SK-N-SH treated with all-trans-retinoic acid at 6 μM for 48 hours (cell line): ENCODE results near the gene PSAPL1.

Source experiments
- ATAC-seq: fragments of 200-7000 bp; cut with Tn5 transposase; 3 replicates; pipeline ENCODE4 v1.9.1; 2020; ENCODE audit warnings: mild to moderate bottlenecking, moderate library complexity
- ARNTL ChIP-seq: fragments of 450-650 bp; formaldehyde crosslinking; IDR thresholded peaks from 2 replicates; pipeline ENCODE4 v1.5.0; 2020; ENCODE audit warnings: low read depth, mild to moderate bottlenecking, moderate library complexity, borderline replicate concordance
- BACH2 ChIP-seq: fragments of 250-450 bp; sonication (Bioruptor Pico); IDR thresholded peaks from 2 replicates; pipeline ENCODE4 v1.9.0; 2021; ENCODE audit warnings: mild to moderate bottlenecking, borderline replicate concordance
- CSDC2 ChIP-seq: fragments of 250-450 bp; sonication (Bioruptor Pico); IDR thresholded peaks from 2 replicates; pipeline ENCODE4 v1.5.0; 2020; ENCODE audit warnings: mild to moderate bottlenecking, moderate library complexity
- ESRRG ChIP-seq: fragments of 250-450 bp; sonication (Bioruptor Pico); IDR thresholded peaks from 2 replicates; pipeline ENCODE4 v1.6.1; 2021; ENCODE audit warnings: mild to moderate bottlenecking
- GLIS3 ChIP-seq: fragments of 250-450 bp; sonication (Bioruptor Pico); IDR thresholded peaks from 2 replicates; pipeline ENCODE4 v1.5.0; 2020; ENCODE audit warnings: mild to moderate bottlenecking, moderate library complexity
- ISL1 ChIP-seq: fragments of 250-450 bp; sonication (Bioruptor Pico); IDR thresholded peaks from 2 replicates; pipeline ENCODE4 v2.1.2; 2022; ENCODE audit warnings: mild to moderate bottlenecking, moderate library complexity
- PPARA ChIP-seq: fragments of 250-450 bp; sonication (Bioruptor Pico); IDR thresholded peaks from 2 replicates; pipeline ENCODE4 v1.5.0; 2020; ENCODE audit warnings: mild to moderate bottlenecking, borderline replicate concordance
- RARB ChIP-seq: fragments of 250-450 bp; sonication (Bioruptor Pico); IDR thresholded peaks from 2 replicates; pipeline ENCODE4 v1.8.0; 2021; ENCODE audit warnings: mild to moderate bottlenecking, moderate library complexity
- TCF4 ChIP-seq: fragments of 250-450 bp; sonication (Bioruptor Pico); IDR thresholded peaks from 2 replicates; pipeline ENCODE4 v1.8.0; 2021; ENCODE audit warnings: mild to moderate bottlenecking, moderate library complexity, borderline replicate concordance
- TOX ChIP-seq: fragments of 250-450 bp; sonication (Bioruptor Pico); IDR thresholded peaks from 2 replicates; pipeline ENCODE4 v1.8.0; 2021; ENCODE audit warnings: mild to moderate bottlenecking, moderate library complexity, borderline replicate concordance
- ZC3H10 ChIP-seq: fragments of 250-450 bp; sonication (Bioruptor Pico); IDR thresholded peaks from 2 replicates; pipeline ENCODE4 v1.5.1; 2021; ENCODE audit warnings: mild to moderate bottlenecking, moderate library complexity
- ZFP3 ChIP-seq: fragments of 250-450 bp; sonication (Bioruptor Pico); IDR thresholded peaks from 2 replicates; pipeline ENCODE4 v1.5.0; 2020; ENCODE audit warnings: mild to moderate bottlenecking, moderate library complexity
- ZFP30 ChIP-seq: fragments of 450-650 bp; formaldehyde crosslinking; IDR thresholded peaks from 2 replicates; pipeline ENCODE4 v1.5.0; 2022; ENCODE audit warnings: mild to moderate bottlenecking, moderate library complexity
- ZNF565 ChIP-seq: fragments of 450-650 bp; formaldehyde crosslinking; conservative IDR thresholded peaks from 2 replicates; pipeline ENCODE4 v1.5.0; 2020; ENCODE audit warnings: low read depth, mild to moderate bottlenecking, moderate library complexity
- TF ChIP-seq, protein P1 (sequence below): fragments of 250-450 bp; sonication (Bioruptor Pico); IDR thresholded peaks from 2 replicates; pipeline ENCODE4 v1.5.1; 2020; ENCODE audit warnings: low read depth, mild to moderate bottlenecking, moderate library complexity
- TF ChIP-seq, protein P2 (sequence below): fragments of 250-450 bp; sonication (Bioruptor Pico); IDR thresholded peaks from 2 replicates; pipeline ENCODE4 v1.8.0; 2020; ENCODE audit warnings: mild to moderate bottlenecking, moderate library complexity, borderline replicate concordance
- TF ChIP-seq, protein P3 (sequence below): fragments of 250-450 bp; sonication (Bioruptor Pico); IDR thresholded peaks from 2 replicates; pipeline ENCODE4 v1.5.1; 2021; ENCODE audit warnings: mild to moderate bottlenecking, moderate library complexity
- TF ChIP-seq, protein P4 (sequence below): fragments of 250-450 bp; sonication (Bioruptor Pico); IDR thresholded peaks from 2 replicates; pipeline ENCODE4 v1.8.0; 2021; ENCODE audit warnings: low read depth, mild to moderate bottlenecking, moderate library complexity, borderline replicate concordance

PSAPL1 gene

DNA sequence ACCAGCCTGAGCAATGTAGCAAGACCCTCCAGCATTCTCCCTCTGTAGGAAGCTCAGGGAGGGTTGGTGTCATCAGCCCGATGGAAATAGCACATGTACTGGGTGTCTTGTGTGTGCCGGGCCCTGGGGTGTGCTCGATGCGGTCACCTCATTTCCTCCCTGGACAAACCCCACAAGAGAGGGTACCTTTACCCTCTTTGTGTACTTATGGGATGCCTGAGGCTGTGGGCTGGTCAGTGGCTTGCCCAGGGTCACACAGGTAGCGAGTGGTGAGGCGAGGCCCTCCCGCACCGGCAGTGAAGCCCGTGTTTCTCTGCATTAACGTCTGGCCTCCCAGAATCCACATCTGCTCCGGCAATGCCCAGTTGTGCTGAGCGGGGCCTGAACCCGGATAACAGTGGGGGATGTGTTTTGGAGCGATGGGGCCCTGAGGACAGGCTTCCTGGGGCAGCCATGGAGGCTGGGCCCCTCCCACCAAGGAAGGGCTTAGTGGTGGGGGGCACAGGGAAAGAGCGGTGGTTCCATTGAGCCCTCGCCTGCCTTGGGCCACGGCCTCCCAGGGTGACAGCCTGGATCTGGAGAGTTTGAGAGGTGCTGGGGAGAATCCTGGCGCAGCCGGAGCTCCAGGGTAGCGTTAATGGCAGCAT is 8.1 kb downstream of the PSAPL1 start (continued):
- TF ChIP-seq, protein P1, sequence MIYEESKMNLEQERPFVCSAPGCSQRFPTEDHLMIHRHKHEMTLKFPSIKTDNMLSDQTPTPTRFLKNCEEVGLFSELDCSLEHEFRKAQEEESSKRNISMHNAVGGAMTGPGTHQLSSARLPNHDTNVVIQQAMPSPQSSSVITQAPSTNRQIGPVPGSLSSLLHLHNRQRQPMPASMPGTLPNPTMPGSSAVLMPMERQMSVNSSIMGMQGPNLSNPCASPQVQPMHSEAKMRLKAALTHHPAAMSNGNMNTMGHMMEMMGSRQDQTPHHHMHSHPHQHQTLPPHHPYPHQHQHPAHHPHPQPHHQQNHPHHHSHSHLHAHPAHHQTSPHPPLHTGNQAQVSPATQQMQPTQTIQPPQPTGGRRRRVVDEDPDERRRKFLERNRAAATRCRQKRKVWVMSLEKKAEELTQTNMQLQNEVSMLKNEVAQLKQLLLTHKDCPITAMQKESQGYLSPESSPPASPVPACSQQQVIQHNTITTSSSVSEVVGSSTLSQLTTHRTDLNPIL (CRISPR knock-in tag) = no peak
- TF ChIP-seq ISL1 (CRISPR knock-in tag) (no peak), CSDC2 (CRISPR knock-in tag) (no peak), ARNTL (CRISPR knock-in tag) (no peak), ZFP30 (CRISPR knock-in tag) (no peak), ESRRG (CRISPR knock-in tag) (no peak), ZC3H10 (CRISPR knock-in tag) (no peak), GLIS3 (CRISPR knock-in tag) (no peak)
- TF ChIP-seq, protein P2, sequence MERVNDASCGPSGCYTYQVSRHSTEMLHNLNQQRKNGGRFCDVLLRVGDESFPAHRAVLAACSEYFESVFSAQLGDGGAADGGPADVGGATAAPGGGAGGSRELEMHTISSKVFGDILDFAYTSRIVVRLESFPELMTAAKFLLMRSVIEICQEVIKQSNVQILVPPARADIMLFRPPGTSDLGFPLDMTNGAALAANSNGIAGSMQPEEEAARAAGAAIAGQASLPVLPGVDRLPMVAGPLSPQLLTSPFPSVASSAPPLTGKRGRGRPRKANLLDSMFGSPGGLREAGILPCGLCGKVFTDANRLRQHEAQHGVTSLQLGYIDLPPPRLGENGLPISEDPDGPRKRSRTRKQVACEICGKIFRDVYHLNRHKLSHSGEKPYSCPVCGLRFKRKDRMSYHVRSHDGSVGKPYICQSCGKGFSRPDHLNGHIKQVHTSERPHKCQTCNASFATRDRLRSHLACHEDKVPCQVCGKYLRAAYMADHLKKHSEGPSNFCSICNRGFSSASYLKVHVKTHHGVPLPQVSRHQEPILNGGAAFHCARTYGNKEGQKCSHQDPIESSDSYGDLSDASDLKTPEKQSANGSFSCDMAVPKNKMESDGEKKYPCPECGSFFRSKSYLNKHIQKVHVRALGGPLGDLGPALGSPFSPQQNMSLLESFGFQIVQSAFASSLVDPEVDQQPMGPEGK (CRISPR knock-in tag) = no peak
- TF ChIP-seq, all 23 proteins: peak for 0

DNA sequence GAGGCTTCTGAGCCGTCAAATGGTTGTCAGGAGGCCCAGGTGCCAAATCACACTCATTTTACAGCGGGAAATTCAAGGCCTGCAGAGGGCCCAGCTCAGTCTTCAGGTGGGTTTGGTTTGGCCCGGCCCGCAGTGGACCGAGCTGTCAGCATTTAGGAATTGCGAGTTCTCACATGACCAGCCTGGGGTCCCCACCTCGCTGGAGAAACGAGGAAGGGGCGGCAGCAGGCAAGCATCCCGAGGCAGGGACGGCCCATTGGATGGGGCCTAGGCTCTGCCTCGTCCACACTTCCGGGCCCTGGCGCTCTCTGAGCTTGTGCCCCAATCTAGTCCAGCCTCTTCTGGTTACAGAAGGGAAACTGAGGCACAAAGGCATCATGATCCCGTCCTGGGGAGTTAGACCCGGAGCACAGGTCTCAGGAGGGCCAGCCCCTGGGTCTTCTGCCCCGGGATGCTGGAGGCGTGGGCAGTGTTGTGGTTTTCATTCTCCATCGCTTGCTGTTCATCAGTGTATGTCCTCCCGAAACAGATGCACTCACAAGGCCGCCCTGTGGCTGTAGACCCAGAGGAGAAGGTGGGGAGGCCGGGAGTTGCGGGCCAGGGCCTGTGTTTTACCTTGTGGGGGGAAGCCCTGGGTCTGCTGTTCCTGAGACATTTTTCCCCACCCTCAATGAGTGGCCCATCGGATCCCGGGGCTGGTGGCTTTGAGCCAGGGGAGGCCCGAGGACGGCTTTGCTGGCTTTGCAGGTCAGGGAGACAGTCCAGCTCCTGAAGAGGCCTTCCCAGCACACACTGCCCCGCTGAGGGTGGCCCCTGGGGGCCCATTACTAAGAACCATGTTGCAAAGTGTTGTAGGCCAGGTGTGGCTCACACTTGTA is 8.9 kb downstream of the PSAPL1 start:
- ATAC-seq = no peak
- TF ChIP-seq, protein P3, sequence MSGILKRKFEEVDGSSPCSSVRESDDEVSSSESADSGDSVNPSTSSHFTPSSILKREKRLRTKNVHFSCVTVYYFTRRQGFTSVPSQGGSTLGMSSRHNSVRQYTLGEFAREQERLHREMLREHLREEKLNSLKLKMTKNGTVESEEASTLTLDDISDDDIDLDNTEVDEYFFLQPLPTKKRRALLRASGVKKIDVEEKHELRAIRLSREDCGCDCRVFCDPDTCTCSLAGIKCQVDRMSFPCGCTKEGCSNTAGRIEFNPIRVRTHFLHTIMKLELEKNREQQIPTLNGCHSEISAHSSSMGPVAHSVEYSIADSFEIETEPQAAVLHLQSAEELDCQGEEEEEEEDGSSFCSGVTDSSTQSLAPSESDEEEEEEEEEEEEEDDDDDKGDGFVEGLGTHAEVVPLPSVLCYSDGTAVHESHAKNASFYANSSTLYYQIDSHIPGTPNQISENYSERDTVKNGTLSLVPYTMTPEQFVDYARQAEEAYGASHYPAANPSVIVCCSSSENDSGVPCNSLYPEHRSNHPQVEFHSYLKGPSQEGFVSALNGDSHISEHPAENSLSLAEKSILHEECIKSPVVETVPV (CRISPR knock-in tag) = no peak
- TF ChIP-seq ARNTL (CRISPR knock-in tag) (no peak), ESRRG (CRISPR knock-in tag) (no peak), ZNF565 (CRISPR knock-in tag) (no peak), BACH2 (CRISPR knock-in tag) (no peak), TOX (CRISPR knock-in tag) (no peak), RARB (no peak), TCF4 (CRISPR knock-in tag) (no peak), ZFP30 (CRISPR knock-in tag) (no peak), CSDC2 (CRISPR knock-in tag) (no peak), PPARA (no peak), ISL1 (CRISPR knock-in tag) (no peak), ZC3H10 (CRISPR knock-in tag) (no peak), ZFP3 (CRISPR knock-in tag) (no peak)
- TF ChIP-seq, protein P1 (CRISPR knock-in tag) = no peak
- TF ChIP-seq, protein P4, sequence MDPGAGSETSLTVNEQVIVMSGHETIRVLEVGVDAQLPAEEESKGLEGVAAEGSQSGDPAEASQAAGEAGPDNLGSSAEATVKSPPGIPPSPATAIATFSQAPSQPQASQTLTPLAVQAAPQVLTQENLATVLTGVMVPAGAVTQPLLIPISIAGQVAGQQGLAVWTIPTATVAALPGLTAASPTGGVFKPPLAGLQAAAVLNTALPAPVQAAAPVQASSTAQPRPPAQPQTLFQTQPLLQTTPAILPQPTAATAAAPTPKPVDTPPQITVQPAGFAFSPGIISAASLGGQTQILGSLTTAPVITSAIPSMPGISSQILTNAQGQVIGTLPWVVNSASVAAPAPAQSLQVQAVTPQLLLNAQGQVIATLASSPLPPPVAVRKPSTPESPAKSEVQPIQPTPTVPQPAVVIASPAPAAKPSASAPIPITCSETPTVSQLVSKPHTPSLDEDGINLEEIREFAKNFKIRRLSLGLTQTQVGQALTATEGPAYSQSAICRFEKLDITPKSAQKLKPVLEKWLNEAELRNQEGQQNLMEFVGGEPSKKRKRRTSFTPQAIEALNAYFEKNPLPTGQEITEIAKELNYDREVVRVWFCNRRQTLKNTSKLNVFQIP (CRISPR knock-in tag) = no peak
- TF ChIP-seq, protein P2 (CRISPR knock-in tag) = no peak
